ENCODE data around the gene SLC4A1AP. TPM values are rescaled to one million over a fixed set of nuclear protein-coding genes. Genes with fewer than 3 reads are reported as not detected.

SLC4A1AP gene
- polyA plus RNA-seq, 1 experiment = 8.8 TPM

DNA sequence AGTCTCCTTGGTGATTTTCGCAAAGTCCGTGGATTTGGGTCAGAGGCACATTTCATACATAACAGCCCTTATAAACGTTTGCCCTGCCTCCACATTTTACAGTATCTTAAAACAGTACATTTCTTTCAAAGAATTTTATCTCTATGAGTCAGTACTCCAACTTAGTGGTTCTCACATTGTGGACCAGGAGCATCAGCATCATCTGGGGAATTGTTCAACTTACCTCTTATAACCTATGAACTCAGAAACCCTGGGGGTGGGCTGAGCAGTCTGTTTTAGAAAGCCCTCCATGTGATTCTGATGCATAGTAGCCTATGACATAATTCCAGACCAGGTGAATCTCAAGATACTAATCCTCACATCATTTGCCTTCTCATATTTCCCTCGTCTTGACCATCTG lies 12.6 kb upstream of the SLC4A1AP start:
- Histone ChIP-seq H3K4me3 (ENCODE audit: low read depth, low read length) (no peak overlapping the region), H3K36me3 (ENCODE audit: control insufficient read depth, insufficient read depth, low read length) (peaks cover 6% of the 10 kb centered on the region; the same call in 1 of the 2 replicates), H3K27me3 (ENCODE audit: control insufficient read depth, insufficient read depth, low read length) (no peaks in the 10 kb centered on the region)
- POLR2A ChIA-PET = no interaction called here
- CTCF ChIA-PET = interaction anchor here (0.8 kb wide), 1 partner anchor 32 kb away, joined by 3 read pairs; no protein-coding TSS in a partner anchor
- no peak for DNase-seq (ENCODE audit: low read depth)
- TF ChIP-seq, protein P1, sequence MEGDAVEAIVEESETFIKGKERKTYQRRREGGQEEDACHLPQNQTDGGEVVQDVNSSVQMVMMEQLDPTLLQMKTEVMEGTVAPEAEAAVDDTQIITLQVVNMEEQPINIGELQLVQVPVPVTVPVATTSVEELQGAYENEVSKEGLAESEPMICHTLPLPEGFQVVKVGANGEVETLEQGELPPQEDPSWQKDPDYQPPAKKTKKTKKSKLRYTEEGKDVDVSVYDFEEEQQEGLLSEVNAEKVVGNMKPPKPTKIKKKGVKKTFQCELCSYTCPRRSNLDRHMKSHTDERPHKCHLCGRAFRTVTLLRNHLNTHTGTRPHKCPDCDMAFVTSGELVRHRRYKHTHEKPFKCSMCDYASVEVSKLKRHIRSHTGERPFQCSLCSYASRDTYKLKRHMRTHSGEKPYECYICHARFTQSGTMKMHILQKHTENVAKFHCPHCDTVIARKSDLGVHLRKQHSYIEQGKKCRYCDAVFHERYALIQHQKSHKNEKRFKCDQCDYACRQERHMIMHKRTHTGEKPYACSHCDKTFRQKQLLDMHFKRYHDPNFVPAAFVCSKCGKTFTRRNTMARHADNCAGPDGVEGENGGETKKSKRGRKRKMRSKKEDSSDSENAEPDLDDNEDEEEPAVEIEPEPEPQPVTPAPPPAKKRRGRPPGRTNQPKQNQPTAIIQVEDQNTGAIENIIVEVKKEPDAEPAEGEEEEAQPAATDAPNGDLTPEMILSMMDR (IDR thresholded peaks at IDR 0.05; ENCODE audit: insufficient read depth, low read depth, low read length) = no peak

DNA sequence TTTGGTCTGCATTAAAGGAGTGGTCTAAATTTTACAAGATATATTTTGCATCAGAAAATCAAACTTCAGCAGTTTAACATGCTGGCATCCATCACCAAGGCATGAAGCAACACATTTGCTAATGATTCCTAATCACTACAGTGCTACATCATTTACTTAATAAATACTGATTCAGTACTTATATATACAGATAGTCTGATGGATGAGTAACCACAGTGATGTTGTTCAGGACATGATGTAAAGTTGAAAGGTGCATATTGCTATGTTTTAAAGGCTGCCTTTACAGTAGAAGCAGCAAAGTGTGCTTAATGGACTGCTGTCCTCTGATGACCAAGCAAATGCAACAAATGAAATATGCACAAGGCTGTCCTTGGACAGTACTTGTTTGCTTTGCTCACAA lies 11.3 kb upstream of the SLC4A1AP start:
- DNase-seq (ENCODE audit: low read depth) = no peak

DNA sequence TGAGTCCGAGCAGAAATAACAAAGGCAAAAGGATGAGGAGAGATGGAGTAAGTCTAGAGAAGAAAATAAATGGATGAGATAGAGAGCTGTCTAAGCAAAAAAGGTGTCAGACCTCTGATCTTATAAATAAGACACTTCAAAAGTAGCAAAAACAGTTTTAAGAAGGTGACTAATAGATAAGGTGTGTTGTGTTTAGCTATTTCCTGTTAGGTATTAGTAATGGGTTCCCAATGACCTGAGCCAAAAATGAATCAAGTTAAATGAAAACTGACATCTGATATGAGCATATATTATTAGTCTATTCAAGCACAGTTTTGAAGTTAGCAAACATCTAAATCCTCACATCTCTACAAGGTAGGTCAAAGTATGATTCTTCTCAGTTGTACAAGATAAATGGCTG lies 10.9 kb upstream of the SLC4A1AP start:
- H3K4me3 ChIP-seq (ENCODE audit: low read depth, low read length) = no peak overlapping the region
- ChIA-PET POLR2A (no interaction called here), CTCF (no interaction called here)
- no peaks in the 10 kb centered on the region for H3K27me3 ChIP-seq (ENCODE audit: control insufficient read depth, insufficient read depth, low read length)
- TF ChIP-seq, protein P1 (IDR thresholded peaks at IDR 0.05; ENCODE audit: insufficient read depth, low read depth, low read length) = no peak
- no peak for DNase-seq (ENCODE audit: low read depth)
- peaks cover 11% of the 10 kb centered on the region for H3K36me3 ChIP-seq (ENCODE audit: control insufficient read depth, insufficient read depth, low read length)

More for the DNA sequence above, 11.3 kb upstream of the SLC4A1AP start:
- POLR2A ChIA-PET = no interaction called here
- TF ChIP-seq, protein P1 (IDR thresholded peaks at IDR 0.05; ENCODE audit: insufficient read depth, low read depth, low read length) = no peak
- Histone ChIP-seq H3K4me3 (ENCODE audit: low read depth, low read length) (no peak overlapping the region), H3K36me3 (ENCODE audit: control insufficient read depth, insufficient read depth, low read length) (peaks cover 8% of the 10 kb centered on the region), H3K27me3 (ENCODE audit: control insufficient read depth, insufficient read depth, low read length) (no peaks in the 10 kb centered on the region)
- CTCF ChIA-PET = no interaction called here

DNA sequence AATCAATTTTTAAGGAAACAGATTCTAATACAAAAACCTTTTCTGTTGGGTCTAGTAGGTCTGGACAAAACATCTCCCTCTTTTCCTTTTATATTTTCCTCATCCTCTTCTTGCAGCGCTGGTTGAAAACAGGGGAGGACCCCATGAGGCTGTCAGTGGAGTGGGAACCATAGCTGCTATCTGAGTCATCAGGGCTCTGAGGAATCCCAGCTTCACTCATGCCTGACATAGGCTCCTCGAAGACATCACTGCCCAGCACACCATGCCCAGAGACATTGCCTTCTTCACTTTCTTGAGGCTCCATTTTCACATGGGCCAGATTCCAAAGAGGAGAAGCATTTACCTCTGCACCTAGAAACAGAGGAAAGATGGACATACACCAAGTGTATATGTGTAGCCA lies 10.3 kb upstream of the SLC4A1AP start:
- Histone ChIP-seq H3K36me3 (ENCODE audit: control insufficient read depth, insufficient read depth, low read length) (peaks cover 11% of the 10 kb centered on the region), H3K4me3 (ENCODE audit: low read depth, low read length) (no peak overlapping the region), H3K27me3 (ENCODE audit: control insufficient read depth, insufficient read depth, low read length) (no peaks in the 10 kb centered on the region)
- no peak for DNase-seq (ENCODE audit: low read depth)
- TF ChIP-seq, protein P1 (IDR thresholded peaks at IDR 0.05; ENCODE audit: insufficient read depth, low read depth, low read length) = no peak
- ChIA-PET POLR2A (no interaction called here), CTCF (interaction anchor here (1.3 kb wide), 1 partner anchor 32 kb away, joined by 4 read pairs; no protein-coding TSS in a partner anchor)

DNA sequence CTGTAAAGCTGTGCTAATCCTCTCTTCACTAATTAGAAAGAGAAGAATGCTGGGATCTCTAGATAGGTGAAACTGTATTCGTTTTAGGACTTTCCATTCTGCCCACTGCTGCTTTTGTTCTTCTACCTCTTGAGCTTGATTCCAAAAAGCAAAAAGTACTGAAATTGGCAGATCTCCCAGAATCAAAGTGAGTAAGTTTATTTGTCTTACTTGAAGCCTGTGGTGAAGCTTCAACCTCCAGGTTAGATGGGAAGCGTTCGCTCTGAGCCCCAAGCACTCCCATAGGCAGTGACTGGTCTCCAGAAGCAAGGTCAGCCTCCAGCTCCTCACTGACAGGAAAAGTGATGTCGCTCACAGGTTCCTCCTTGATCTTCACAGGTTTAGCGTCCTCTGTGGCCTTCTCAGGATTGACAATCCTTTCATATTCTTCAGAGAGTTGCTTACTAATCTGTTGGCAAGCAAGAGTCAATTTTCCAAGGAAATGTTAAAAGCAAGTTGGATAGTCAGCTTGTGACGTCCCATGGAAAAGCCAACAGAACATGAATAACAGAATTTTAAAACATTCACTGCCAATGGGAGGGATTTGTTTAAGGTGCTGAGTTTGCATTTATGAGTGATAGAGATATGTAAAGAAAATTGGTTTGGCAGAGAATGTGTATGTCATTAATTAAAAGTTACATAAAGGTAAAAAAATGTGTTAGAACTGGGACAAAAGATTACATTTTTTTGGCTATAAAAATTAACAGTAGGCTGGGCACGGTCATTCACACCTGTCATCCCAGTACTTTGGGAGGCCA lies 8.3 kb upstream of the SLC4A1AP start:
- TF ChIP-seq, protein P1 (IDR thresholded peaks at IDR 0.05; ENCODE audit: insufficient read depth, low read depth, low read length) = no peak
- POLR2A ChIA-PET = interaction anchor here (0.6 to 1.2 kb wide), 2 partner anchors 165 to 246 kb away, joined by 4 to 6 read pairs; partner anchors contain the start of gene PPM1G
- CTCF ChIA-PET = no interaction called here

More for the DNA sequence above, 8.3 kb upstream of the SLC4A1AP start:
- H3K36me3 ChIP-seq (ENCODE audit: control insufficient read depth, insufficient read depth, low read length) = peaks cover 11% of the 10 kb centered on the region
- no peak for DNase-seq (ENCODE audit: low read depth)
- no peak overlapping the region for H3K4me3 ChIP-seq (ENCODE audit: low read depth, low read length)
- no peaks in the 10 kb centered on the region for H3K27me3 ChIP-seq (ENCODE audit: control insufficient read depth, insufficient read depth, low read length)

All from BJ (cell line).